Natural killer cell (primary cell): ENCODE data around the gene SMAGP. TPM values are rescaled to one million over a fixed set of nuclear protein-coding genes. Genes with fewer than 3 reads are reported as not detected.
A peak's percentile ranks its signal among the peaks of the same experiment; 100 is the strongest.

Experiments used
- ATAC-seq, 3 donors: fragments of 150-1000 bp in 2 of 3; fragments of 200-7000 bp in 1 of 3; cut with Tn5 transposase; 1 replicate in 1 of 3; 2 replicates in 2 of 3; pipeline ENCODE4 v1.10.0; 2021; ENCODE audit warnings: mild to moderate bottlenecking in 2 of 3, moderate library complexity in 2 of 3
- DNase-seq, 2 donors: peaks; one replicate each; pipeline versions ENCODE4 v3.0.0 to v3.0.0-alpha.2; 2013 to 2021; ENCODE audit warnings: mixed read lengths in 1 of 2
- H3K27ac ChIP-seq: one replicate; pipeline ENCODE4 v1.5.1; 2013; ENCODE audit warnings: mild to moderate bottlenecking, low read length
- H3K27me3 ChIP-seq: one replicate; pipeline ENCODE4 v1.6.1; 2013; ENCODE audit warnings: low read length; ENCODE audit not compliant: control insufficient read depth, insufficient read depth
- H3K36me3 ChIP-seq: one replicate; pipeline ENCODE4 v1.6.1; 2013; ENCODE audit warnings: low read length; ENCODE audit not compliant: control insufficient read depth, insufficient read depth
- H3K4me1 ChIP-seq: one replicate; pipeline ENCODE4 v1.6.1; 2013; ENCODE audit warnings: low read length; ENCODE audit not compliant: control insufficient read depth, insufficient read depth
- H3K4me3 ChIP-seq: one replicate; pipeline ENCODE4 v1.5.1; 2013; ENCODE audit warnings: low read length
- H3K9me3 ChIP-seq: one replicate; pipeline ENCODE4 v1.6.1; 2013; ENCODE audit warnings: low read length; ENCODE audit not compliant: control insufficient read depth, insufficient read depth
- H3K27ac Mint-ChIP-seq, 2 donors: one replicate each; pipeline ENCODE4 v1.8.0; 2022; ENCODE audit warnings: mild to moderate bottlenecking in 2 of 2, mixed read lengths in 2 of 2, moderate library complexity in 1 of 2
- H3K27me3 Mint-ChIP-seq, 2 donors: one replicate each; pipeline ENCODE4 v1.8.0; 2022; ENCODE audit warnings: low read depth in 2 of 2, mixed read lengths in 2 of 2
- H3K36me3 Mint-ChIP-seq: one replicate; pipeline ENCODE4 v1.8.0; 2022; ENCODE audit warnings: mixed read lengths
- H3K4me1 Mint-ChIP-seq, 2 donors: one replicate each; pipeline ENCODE4 v1.8.0; 2022; ENCODE audit warnings: mixed read lengths in 2 of 2
- H3K4me3 Mint-ChIP-seq: one replicate; pipeline ENCODE4 v1.8.0; 2022; ENCODE audit warnings: mild to moderate bottlenecking, moderate library complexity, mixed read lengths
- H3K9me3 Mint-ChIP-seq, 2 donors: one replicate each; pipeline ENCODE4 v1.8.0; 2022; ENCODE audit warnings: mixed read lengths in 2 of 2
- WGBS: methylation state at CpG from one replicate; pipeline ENCODE4 v1.1.7; 2013; ENCODE audit warnings: missing lambda C conversion rate; ENCODE audit not compliant: insufficient coverage; 5-methylcytosine and 5-hydroxymethylcytosine counted together
- intact Hi-C: fragments of 100-400 bp; cut with micrococcal nuclease; formaldehyde crosslinking; loops from one replicate; pipeline ENCODE4 v1.14.2; 2022
- total RNA-seq, 4 donors: library from RNA; stranded (reverse); fragments of 120-200 nt in 1 of 4; gene quantifications; one replicate each; pipeline versions ENCODE4 v1.2.3 to v1.2.4, GENCODE V29; 2013 to 2022
- TF ChIP-seq, protein P1 (sequence below): fragments of 200-600 bp; IDR thresholded peaks from one replicate; pipeline ENCODE4 v1.8.0; 2022; ENCODE audit warnings: antibody characterized with exemption

The SMAGP gene
- total RNA-seq, 3 donors from 2014 or later (not counting 1 experiment from before 2014, with no cell fraction given): 6.5 to 26.2 (median 19.0) TPM

GRCh38 chr12:51246254-51246853, 23.9 kb downstream of the SMAGP start:
- intact Hi-C loops: no loop called here
- TF ChIP-seq, protein P1, sequence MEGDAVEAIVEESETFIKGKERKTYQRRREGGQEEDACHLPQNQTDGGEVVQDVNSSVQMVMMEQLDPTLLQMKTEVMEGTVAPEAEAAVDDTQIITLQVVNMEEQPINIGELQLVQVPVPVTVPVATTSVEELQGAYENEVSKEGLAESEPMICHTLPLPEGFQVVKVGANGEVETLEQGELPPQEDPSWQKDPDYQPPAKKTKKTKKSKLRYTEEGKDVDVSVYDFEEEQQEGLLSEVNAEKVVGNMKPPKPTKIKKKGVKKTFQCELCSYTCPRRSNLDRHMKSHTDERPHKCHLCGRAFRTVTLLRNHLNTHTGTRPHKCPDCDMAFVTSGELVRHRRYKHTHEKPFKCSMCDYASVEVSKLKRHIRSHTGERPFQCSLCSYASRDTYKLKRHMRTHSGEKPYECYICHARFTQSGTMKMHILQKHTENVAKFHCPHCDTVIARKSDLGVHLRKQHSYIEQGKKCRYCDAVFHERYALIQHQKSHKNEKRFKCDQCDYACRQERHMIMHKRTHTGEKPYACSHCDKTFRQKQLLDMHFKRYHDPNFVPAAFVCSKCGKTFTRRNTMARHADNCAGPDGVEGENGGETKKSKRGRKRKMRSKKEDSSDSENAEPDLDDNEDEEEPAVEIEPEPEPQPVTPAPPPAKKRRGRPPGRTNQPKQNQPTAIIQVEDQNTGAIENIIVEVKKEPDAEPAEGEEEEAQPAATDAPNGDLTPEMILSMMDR: no peak

GRCh38 chr12:51245476-51246253, 24.6 kb downstream of the SMAGP start:
- peak overlapping the region; percentile 82 to 89 for H3K27ac Mint-ChIP-seq
- no peaks in the 10 kb centered on the region for H3K27me3 Mint-ChIP-seq
- Histone ChIP-seq H3K4me1 (peaks cover 27% of the 10 kb centered on the region), H3K4me3 (no peak overlapping the region), H3K36me3 (peaks cover 36% of the 10 kb centered on the region), H3K27ac (peak overlapping the region; percentile 67), H3K9me3 (no peaks in the 10 kb centered on the region), H3K27me3 (no peaks in the 10 kb centered on the region)
- H3K36me3 Mint-ChIP-seq: peaks cover 9% of the 10 kb centered on the region
- TF ChIP-seq, protein P1: no peak
- WGBS: 91% methylated on average over 11 of the region's 11 CpGs
- DNase-seq (peak in 1 of 2 donors; percentile 19), ATAC-seq (peak in 1 of 3 donors; percentile 22)
- no peaks in the 10 kb centered on the region for H3K9me3 Mint-ChIP-seq
- peaks cover 47 to 48% of the 10 kb centered on the region in 2 donors for H3K4me1 Mint-ChIP-seq
- intact Hi-C loops: no loop called here
- peak overlapping the region; percentile 38 for H3K4me3 Mint-ChIP-seq

More at GRCh38 chr12:51246254-51246853, 23.9 kb downstream of the SMAGP start:
- peak; percentile 66 to 72 (median 69) for ATAC-seq
- 0% methylated on average over 7 of the region's 7 CpGs for WGBS
- Mint-ChIP-seq H3K4me3 (peak overlapping the region; percentile 38), H3K9me3 (no peaks in the 10 kb centered on the region), H3K27me3 (no peaks in the 10 kb centered on the region), H3K36me3 (peaks cover 9% of the 10 kb centered on the region), H3K4me1 (peaks cover 43 to 44% of the 10 kb centered on the region in 2 donors), H3K27ac (peak overlapping the region; percentile 82 to 89)
- H3K36me3 ChIP-seq: peaks cover 29% of the 10 kb centered on the region
- peak; percentile 24 to 69 for DNase-seq
- H3K27ac ChIP-seq: peak overlapping the region; percentile 67
- no peak overlapping the region for H3K4me3 ChIP-seq
- H3K27me3 ChIP-seq: no peaks in the 10 kb centered on the region
- H3K4me1 ChIP-seq: peaks cover 24% of the 10 kb centered on the region
- H3K9me3 ChIP-seq: no peaks in the 10 kb centered on the region

GRCh38 chr12:51244269-51244668, 25.9 kb downstream of the SMAGP start:
- no peaks in the 10 kb centered on the region for H3K9me3 Mint-ChIP-seq
- H3K27me3 Mint-ChIP-seq: no peaks in the 10 kb centered on the region
- intact Hi-C loops: no loop called here
- Histone ChIP-seq H3K4me3 (no peak overlapping the region), H3K27me3 (no peaks in the 10 kb centered on the region), H3K9me3 (no peaks in the 10 kb centered on the region), H3K27ac (no peak overlapping the region), H3K4me1 (peaks cover 38% of the 10 kb centered on the region), H3K36me3 (peaks cover 41% of the 10 kb centered on the region)
- H3K36me3 Mint-ChIP-seq: peaks cover 9% of the 10 kb centered on the region
- peaks cover 58 to 60% of the 10 kb centered on the region in 2 donors for H3K4me1 Mint-ChIP-seq
- no peak overlapping the region for H3K4me3 Mint-ChIP-seq
- peak overlapping the region; percentile 69 to 82 for H3K27ac Mint-ChIP-seq
- DNase-seq (no peak), ATAC-seq (no peak)
- WGBS: 86% methylated on average over 4 of the region's 4 CpGs
- TF ChIP-seq, protein P1: no peak
